HTERT RPE-1 (cell line): Measurements from ENCODE around the gene EYS.
"Not testable (repeated sequence)": the region's sequence is repeated elsewhere in the genome, so short reads cannot be mapped to it uniquely, and the experiment has no call there.

Experiments used
- in situ Hi-C: fragments of 300-500 bp; cut with MboI; formaldehyde crosslinking; loops from 4 replicates; pipeline ENCODE4 v1.14.3; 2020; ENCODE audit warnings: low sequenced_read_pairs

The EYS gene

GRCh38 chr6:63940056-63940455 is 1767.0 kb downstream of the EYS start:
- in situ Hi-C loops = no loop called here

- in situ Hi-C loops = no loop called here
These were observed 1770.6 kb downstream of the EYS start for GRCh38 chr6:63936399-63936798.

- in situ Hi-C loops = no loop called here
These were observed 1771.3 kb downstream of the EYS start for GRCh38 chr6:63935732-63936131.

- in situ Hi-C loops = not testable (repeated sequence)
These were observed 1773.1 kb downstream of the EYS start for GRCh38 chr6:63933948-63934347.

GRCh38 chr6:63930848-63931247 is 1776.2 kb downstream of the EYS start:
- in situ Hi-C loops = no loop called here

GRCh38 chr6:63929111-63929510 is 1777.9 kb downstream of the EYS start:
- in situ Hi-C loops = no loop called here

GRCh38 chr6:63928613-63929012 is 1778.4 kb downstream of the EYS start:
- in situ Hi-C loops = no loop called here

GRCh38 chr6:63926950-63927927 is 1779.8 kb downstream of the EYS start:
- in situ Hi-C loops = no loop called here

- in situ Hi-C loops = no loop called here
These were observed 1780.7 kb downstream of the EYS start for GRCh38 chr6:63926258-63926780.

GRCh38 chr6:63923139-63923739 is 1783.8 kb downstream of the EYS start:
- in situ Hi-C loops = no loop called here

GRCh38 chr6:63919556-63920110 is 1787.4 kb downstream of the EYS start:
- in situ Hi-C loops = no loop called here

GRCh38 chr6:63912887-63913286 is 1794.1 kb downstream of the EYS start:
- in situ Hi-C loops = no loop called here

GRCh38 chr6:63910863-63911551 is 1796.0 kb downstream of the EYS start:
- in situ Hi-C loops = no loop called here

- in situ Hi-C loops = no loop called here
These were observed 1802.3 kb downstream of the EYS start for GRCh38 chr6:63904650-63905248.

- in situ Hi-C loops = no loop called here
These were observed 1807.5 kb downstream of the EYS start for GRCh38 chr6:63899550-63899949.

GRCh38 chr6:63897952-63898351 is 1809.1 kb downstream of the EYS start:
- in situ Hi-C loops = no loop called here

- in situ Hi-C loops = no loop called here
These were observed 1809.6 kb downstream of the EYS start for GRCh38 chr6:63897459-63897858.

- in situ Hi-C loops = no loop called here
These were observed 1818.6 kb downstream of the EYS start for GRCh38 chr6:63888416-63888815.

- in situ Hi-C loops = not testable (repeated sequence)
These were observed 1819.2 kb downstream of the EYS start for GRCh38 chr6:63887804-63888203.

GRCh38 chr6:63887002-63887751 is 1819.8 kb downstream of the EYS start:
- in situ Hi-C loops = no loop called here
